Liver (tissue), 9 donors: Measurements from ENCODE around the gene PRKCSH. TPM values are rescaled to one million over a fixed set of nuclear protein-coding genes. Genes with fewer than 3 reads are reported as not detected.

Experiments
- DNase-seq: peaks from one replicate; pipeline ENCODE4 v3.0.0-alpha.2; 2017; ENCODE audit warnings: low spot score
- H3K27ac ChIP-seq, 2 donors: one replicate each; pipeline ENCODE4 v1.7.0; 2013; ENCODE audit warnings: inconsistent platforms in 2 of 2, low read length in 2 of 2, control low read depth in 1 of 2, low read depth in 1 of 2, mild to moderate bottlenecking in 1 of 2
- H3K27me3 ChIP-seq, 4 donors: one replicate each; pipeline versions ENCODE4 v1.6.1 to v1.7.0; 2013; ENCODE audit warnings: low read length in 3 of 4, inconsistent platforms in 1 of 4, mild to moderate bottlenecking in 1 of 4, moderate library complexity in 1 of 4; ENCODE audit not compliant: control insufficient read depth in 4 of 4, insufficient read depth in 4 of 4
- H3K36me3 ChIP-seq, 4 donors: one replicate each; pipeline versions ENCODE4 v1.6.1 to v1.7.0; 2013; ENCODE audit warnings: low read length in 3 of 4, mild to moderate bottlenecking in 3 of 4, low read depth in 1 of 4, moderate library complexity in 1 of 4; ENCODE audit not compliant: control insufficient read depth in 4 of 4, insufficient read depth in 3 of 4
- H3K4me1 ChIP-seq, 4 donors: one replicate each; pipeline versions ENCODE4 v1.6.1 to v1.7.0; 2013; ENCODE audit warnings: low read length in 3 of 4, mild to moderate bottlenecking in 3 of 4, moderate library complexity in 1 of 4; ENCODE audit not compliant: control insufficient read depth in 4 of 4, insufficient read depth in 4 of 4
- H3K4me3 ChIP-seq, 3 donors: one replicate each; pipeline versions ENCODE4 v1.6.1 to v1.7.0; 2013; ENCODE audit warnings: low read length in 3 of 3, control low read depth in 1 of 3, low read depth in 1 of 3, mild to moderate bottlenecking in 1 of 3
- H3K9ac ChIP-seq, 2 donors: one replicate each; pipeline ENCODE4 v1.7.0; 2013; ENCODE audit warnings: low read length in 2 of 2, mild to moderate bottlenecking in 2 of 2, moderate library complexity in 2 of 2, control low read depth in 1 of 2, low read depth in 1 of 2
- H3K9me3 ChIP-seq, 4 donors: one replicate each; pipeline versions ENCODE4 v1.6.1 to v1.7.0; 2013; ENCODE audit warnings: low read length in 3 of 4; ENCODE audit not compliant: control insufficient read depth in 4 of 4
- ATF3 ChIP-seq: IDR thresholded peaks from 2 replicates; pipeline ENCODE4 v1.6.1; 2016; ENCODE audit warnings: antibody characterized with exemption
- EGR1 ChIP-seq, 2 donors: IDR thresholded peaks; 2 replicates each; pipeline ENCODE4 v1.6.1; 2016 to 2018; ENCODE audit warnings: antibody characterized with exemption in 2 of 2, low read depth in 2 of 2
- FOXA1 ChIP-seq: IDR thresholded peaks from 2 replicates; pipeline ENCODE4 v1.6.1; 2016; ENCODE audit warnings: antibody characterized with exemption
- FOXA2 ChIP-seq: IDR thresholded peaks from 2 replicates; pipeline ENCODE4 v1.6.1; 2016; ENCODE audit warnings: antibody characterized with exemption
- GABPA ChIP-seq, 2 donors: IDR thresholded peaks in 1 of 2; conservative IDR thresholded peaks in 1 of 2; 2 replicates each; pipeline ENCODE4 v1.6.1; 2016; ENCODE audit warnings: antibody characterized with exemption in 2 of 2, mild to moderate bottlenecking in 1 of 2, moderate library complexity in 1 of 2
- HNF4A ChIP-seq, 2 donors: conservative IDR thresholded peaks; 2 replicates each; pipeline ENCODE4 v1.6.1; 2016; ENCODE audit warnings: antibody characterized with exemption in 2 of 2, mild to moderate bottlenecking in 2 of 2
- HNF4G ChIP-seq: IDR thresholded peaks from 2 replicates; pipeline ENCODE4 v1.6.1; 2016; ENCODE audit warnings: antibody characterized with exemption
- JUND ChIP-seq, 2 donors: IDR thresholded peaks; 2 replicates each; pipeline ENCODE4 v1.6.1; 2016; ENCODE audit warnings: antibody characterized with exemption in 2 of 2
- MAX ChIP-seq: IDR thresholded peaks from 2 replicates; pipeline ENCODE4 v1.6.1; 2016; ENCODE audit warnings: antibody characterized with exemption
- NR2F2 ChIP-seq: IDR thresholded peaks from 2 replicates; pipeline ENCODE4 v1.6.1; 2016; ENCODE audit warnings: antibody characterized with exemption
- RAD21 ChIP-seq, 2 donors: IDR thresholded peaks; 2 replicates each; pipeline ENCODE4 v1.6.1; 2016; ENCODE audit warnings: antibody characterized with exemption in 2 of 2, mild to moderate bottlenecking in 2 of 2
- REST ChIP-seq: IDR thresholded peaks from 2 replicates; pipeline ENCODE4 v1.6.1; 2016; ENCODE audit warnings: antibody characterized with exemption, mild to moderate bottlenecking
- RXRA ChIP-seq, 2 donors: IDR thresholded peaks; 2 replicates each; pipeline ENCODE4 v1.6.1; 2017 to 2018; ENCODE audit warnings: antibody characterized with exemption in 2 of 2, mild to moderate bottlenecking in 1 of 2
- SP1 ChIP-seq: IDR thresholded peaks from 2 replicates; pipeline ENCODE4 v1.6.1; 2018; ENCODE audit warnings: antibody characterized with exemption, mild to moderate bottlenecking
- TAF1 ChIP-seq: conservative IDR thresholded peaks from 2 replicates; pipeline ENCODE4 v1.6.1; 2016; ENCODE audit warnings: antibody characterized with exemption, mild to moderate bottlenecking
- YY1 ChIP-seq: IDR thresholded peaks from 2 replicates; pipeline ENCODE4 v1.6.1; 2016; ENCODE audit warnings: antibody characterized with exemption, mild to moderate bottlenecking
- ZBTB33 ChIP-seq: IDR thresholded peaks from 2 replicates; pipeline ENCODE4 v1.6.1; 2016; ENCODE audit warnings: antibody characterized with exemption
- WGBS: extraction: QIAGEN DNeasy Blood & Tissue Kit; methylation state at CpG from one replicate; pipeline ENCODE4 v1.1.7; 2013; 5-methylcytosine and 5-hydroxymethylcytosine counted together
- polyA plus RNA-seq, 2 donors: library from polyadenylated mRNA; stranded (reverse) in 1 of 2; unstranded in 1 of 2; fragments of 200-250 nt in 1 of 2; fragments of >200 nt in 1 of 2; fragmentation: Nextera tagmentation in 1 of 2; extraction: Ambion mirVana in 1 of 2; gene quantifications; one replicate each; pipeline versions ENCODE4 v1.2.1 to v1.2.3, GENCODE V29; 2013 to 2015
- total RNA-seq, 2 donors: library from RNA; depleted of rRNA; stranded (reverse); fragments of >200 nt; gene quantifications; one replicate each; pipeline ENCODE4 v1.2.3, GENCODE V29; 2014
- TF ChIP-seq, protein P1 (sequence below): fragments of 150-350 bp; IDR thresholded peaks from 2 replicates; pipeline ENCODE4 v1.5.1; 2017; ENCODE audit warnings: improper control_type of control experiment, low read depth, low read length; ENCODE audit not compliant: missing input control
- donor health status: healthy.
- donor health status: healthy.
- donor health status: healthy.
- donor health status: healthy.
- donor health status: healthy.

Gene PRKCSH
- total and polyA plus RNA-seq, 4 donors = 42.9 to 165 (median 78.3) TPM

DNA sequence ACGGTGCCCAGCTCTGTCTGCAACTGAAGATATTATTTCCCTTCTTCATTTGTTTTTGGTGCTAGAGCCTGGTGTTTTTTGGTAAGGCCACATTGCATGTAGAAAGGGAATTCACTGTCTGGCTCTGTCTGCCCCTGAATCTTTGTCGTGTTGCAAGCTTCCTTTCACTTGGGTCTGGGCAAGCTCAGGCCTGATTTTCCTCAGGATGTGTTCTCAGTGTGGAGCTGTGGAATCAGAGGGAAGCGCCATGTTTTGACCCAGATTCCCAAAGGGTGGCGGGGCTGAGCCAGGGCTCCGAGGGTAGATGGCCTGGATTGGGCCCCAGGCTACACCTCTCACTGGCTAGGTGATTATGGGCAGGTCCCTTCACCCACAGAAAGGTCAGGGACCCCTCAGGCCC lies 8.6 kb downstream of the PRKCSH start:
- H3K27ac ChIP-seq = no peak overlapping the region
- 83% methylated on average over 5 of the region's 5 CpGs for WGBS

DNA sequence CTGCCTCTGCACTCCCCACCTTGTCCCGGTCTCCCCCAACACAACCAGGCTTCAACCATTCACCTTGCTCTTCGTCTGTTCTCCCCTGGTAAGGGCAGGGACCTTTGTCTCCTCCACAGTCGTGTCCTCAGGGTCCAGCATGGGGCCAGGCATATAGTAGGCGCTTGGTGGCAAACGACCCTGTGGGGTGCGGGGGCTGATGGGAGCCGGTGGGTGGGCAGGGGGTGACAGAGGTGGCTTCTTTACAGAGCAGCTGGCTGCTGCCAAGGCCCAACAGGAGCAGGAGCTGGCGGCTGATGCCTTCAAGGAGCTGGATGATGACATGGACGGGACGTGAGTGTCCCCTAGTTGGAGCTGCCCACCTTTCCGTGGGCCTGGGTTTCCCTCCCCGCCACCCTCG lies 9.7 kb downstream of the PRKCSH start:
- no peak overlapping the region for H3K4me3 ChIP-seq
- TF ChIP-seq GABPA (IDR thresholded peaks at IDR 0.05 in 1 of 2, conservative IDR thresholded peaks at IDR 0.05 in 1 of 2) (no peak), YY1 (no peak), FOXA1 (no peak), JUND (IDR thresholded peaks at IDR 0.05) (no peak), NR2F2 (no peak), ATF3 (no peak), EGR1 (IDR thresholded peaks at IDR 0.05; ENCODE audit: low read depth in 2 of 2) (no peak), MAX (no peak), REST (no peak), FOXA2 (no peak), SP1 (no peak), HNF4A (conservative IDR thresholded peaks at IDR 0.05) (no peak)
- no peaks in the 10 kb centered on the region for H3K4me1 ChIP-seq
- H3K27me3 ChIP-seq = no peaks in the 10 kb centered on the region
- 91% methylated on average over 13 of the region's 13 CpGs for WGBS
- no peak overlapping the region for H3K9ac ChIP-seq
- H3K36me3 ChIP-seq = peaks cover 28 to 65% (median 38%) of the 10 kb centered on the region in 4 donors
- no peak overlapping the region for H3K27ac ChIP-seq
- H3K9me3 ChIP-seq = no peaks in the 10 kb centered on the region
- DNase-seq = no peak

More for the DNA sequence above, 8.6 kb downstream of the PRKCSH start:
- Histone ChIP-seq H3K9me3 (no peaks in the 10 kb centered on the region), H3K4me1 (no peaks in the 10 kb centered on the region), H3K27me3 (no peaks in the 10 kb centered on the region), H3K9ac (no peak overlapping the region), H3K4me3 (no peak overlapping the region), H3K36me3 (peaks cover 30 to 60% (median 34%) of the 10 kb centered on the region in 4 donors)
- TF ChIP-seq TAF1 (no peak), FOXA1 (no peak), MAX (no peak), JUND (IDR thresholded peaks at IDR 0.05) (no peak), FOXA2 (no peak)
- DNase-seq = no peak

GRCh38 chr19:11446271-11446651 lies 10.8 kb downstream of the PRKCSH start:
- H3K9me3 ChIP-seq = no peaks in the 10 kb centered on the region
- 93% methylated on average over 14 of the region's 14 CpGs for WGBS
- H3K4me3 ChIP-seq = no peak overlapping the region
- H3K9ac ChIP-seq = no peak overlapping the region
- no peak overlapping the region for H3K27ac ChIP-seq
- no peaks in the 10 kb centered on the region for H3K27me3 ChIP-seq
- H3K36me3 ChIP-seq = peaks cover 22 to 58% (median 33%) of the 10 kb centered on the region in 4 donors
- H3K4me1 ChIP-seq = no peaks in the 10 kb centered on the region
- DNase-seq = no peak
- TF ChIP-seq ATF3 = no peak
- no peak for TF ChIP-seq JUND (IDR thresholded peaks at IDR 0.05)
- TF ChIP-seq, protein P1, sequence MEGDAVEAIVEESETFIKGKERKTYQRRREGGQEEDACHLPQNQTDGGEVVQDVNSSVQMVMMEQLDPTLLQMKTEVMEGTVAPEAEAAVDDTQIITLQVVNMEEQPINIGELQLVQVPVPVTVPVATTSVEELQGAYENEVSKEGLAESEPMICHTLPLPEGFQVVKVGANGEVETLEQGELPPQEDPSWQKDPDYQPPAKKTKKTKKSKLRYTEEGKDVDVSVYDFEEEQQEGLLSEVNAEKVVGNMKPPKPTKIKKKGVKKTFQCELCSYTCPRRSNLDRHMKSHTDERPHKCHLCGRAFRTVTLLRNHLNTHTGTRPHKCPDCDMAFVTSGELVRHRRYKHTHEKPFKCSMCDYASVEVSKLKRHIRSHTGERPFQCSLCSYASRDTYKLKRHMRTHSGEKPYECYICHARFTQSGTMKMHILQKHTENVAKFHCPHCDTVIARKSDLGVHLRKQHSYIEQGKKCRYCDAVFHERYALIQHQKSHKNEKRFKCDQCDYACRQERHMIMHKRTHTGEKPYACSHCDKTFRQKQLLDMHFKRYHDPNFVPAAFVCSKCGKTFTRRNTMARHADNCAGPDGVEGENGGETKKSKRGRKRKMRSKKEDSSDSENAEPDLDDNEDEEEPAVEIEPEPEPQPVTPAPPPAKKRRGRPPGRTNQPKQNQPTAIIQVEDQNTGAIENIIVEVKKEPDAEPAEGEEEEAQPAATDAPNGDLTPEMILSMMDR = no peak
- no peak for TF ChIP-seq HNF4G
- no peak for TF ChIP-seq ZBTB33
- no peak for TF ChIP-seq FOXA2
- no peak for TF ChIP-seq NR2F2
- no peak for TF ChIP-seq HNF4A (conservative IDR thresholded peaks at IDR 0.05)
- no peak for TF ChIP-seq MAX
- TF ChIP-seq TAF1 = no peak
- TF ChIP-seq EGR1 (IDR thresholded peaks at IDR 0.05; ENCODE audit: low read depth in 2 of 2) = no peak
- no peak for TF ChIP-seq RXRA (IDR thresholded peaks at IDR 0.05)
- no peak for TF ChIP-seq GABPA (IDR thresholded peaks at IDR 0.05 in 1 of 2, conservative IDR thresholded peaks at IDR 0.05 in 1 of 2)
- no peak for TF ChIP-seq RAD21 (IDR thresholded peaks at IDR 0.05)
- TF ChIP-seq FOXA1 = no peak
- TF ChIP-seq SP1 = no peak
